Caki2 (cell line): ENCODE data around the gene SLC4A4. TPM values are rescaled to one million over a fixed set of nuclear protein-coding genes. Genes with fewer than 3 reads are reported as not detected.
A peak's percentile ranks its signal among the peaks of the same experiment; 100 is the strongest.

Source experiments
- DNase-seq: peaks from one replicate; pipeline ENCODE4 v3.0.0-alpha.2; 2015; ENCODE audit warnings: low read depth
- in situ Hi-C: cut with HindIII; loops from 2 replicates; pipeline ENCODE4 v1.10.0; 2016; ENCODE audit warnings: low sequenced_read_pairs, low pct_unique_long_range_greater_than_20kb, mixed read lengths
- total RNA-seq: library from RNA; depleted of rRNA; stranded (reverse); fragments of >200 nt; shearing (Covaris generic); gene quantifications from 2 replicates; pipeline ENCODE4 v1.2.3, GENCODE V29; 2014; ENCODE audit warnings: low replicate concordance

SLC4A4 gene
- total RNA-seq, 1 experiment from 2014 or later, result 22.1 TPM

DNA sequence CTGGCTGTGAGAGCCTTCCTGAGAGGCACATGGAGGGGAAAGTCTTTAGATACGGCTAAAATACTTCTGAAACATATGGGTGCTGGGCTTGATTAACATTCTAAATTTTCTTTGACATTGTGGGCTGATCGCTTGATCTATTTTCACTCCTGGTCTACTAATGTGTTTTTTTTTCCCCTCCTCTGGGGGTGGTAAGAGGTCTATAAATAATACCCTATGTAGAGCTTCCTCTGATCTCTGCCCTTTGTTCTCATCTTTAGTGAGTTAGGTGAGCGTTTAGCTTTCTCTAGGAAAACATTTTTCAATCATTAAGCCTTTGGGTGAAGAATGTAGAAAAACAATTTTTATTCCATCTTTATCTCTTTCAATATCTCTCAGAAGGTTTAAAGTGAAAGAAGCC is 9.8 kb downstream of the SLC4A4 start:
- no peak for DNase-seq
- in situ Hi-C loops, result no loop called here

DNA sequence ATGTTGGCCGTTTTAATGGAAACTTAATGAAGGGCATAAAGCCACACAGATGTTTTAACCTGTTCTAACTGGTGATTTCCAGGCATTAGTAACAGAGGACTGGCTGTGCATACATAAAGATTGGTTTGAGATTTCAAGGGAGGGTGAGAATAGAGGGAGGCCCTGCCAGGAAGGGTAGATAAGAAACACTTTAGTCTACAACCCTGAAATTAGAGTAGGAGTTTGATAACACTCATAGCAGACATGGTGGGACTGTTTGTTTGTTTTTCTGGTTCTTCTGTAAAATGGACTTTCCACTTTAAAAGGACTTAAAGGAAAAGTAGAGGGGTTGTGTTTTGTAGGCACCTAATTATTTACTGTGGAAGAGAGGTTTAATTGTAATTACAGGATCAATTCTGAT is 16.2 kb downstream of the SLC4A4 start:
- in situ Hi-C loops, result no loop called here
- no peak for DNase-seq

GRCh38 chr4:71355971-71356370 is 17.2 kb downstream of the SLC4A4 start:
- in situ Hi-C loops, result no loop called here
- DNase-seq, result no peak

- DNase-seq, result no peak
- in situ Hi-C loops, result no loop called here
These were observed 18.3 kb downstream of the SLC4A4 start for GRCh38 chr4:71356924-71357663.

GRCh38 chr4:71360844-71361243 is 22.0 kb downstream of the SLC4A4 start:
- no peak for DNase-seq
- in situ Hi-C loops, result no loop called here

GRCh38 chr4:71361476-71361875 is 22.7 kb downstream of the SLC4A4 start:
- in situ Hi-C loops, result no loop called here

DNA sequence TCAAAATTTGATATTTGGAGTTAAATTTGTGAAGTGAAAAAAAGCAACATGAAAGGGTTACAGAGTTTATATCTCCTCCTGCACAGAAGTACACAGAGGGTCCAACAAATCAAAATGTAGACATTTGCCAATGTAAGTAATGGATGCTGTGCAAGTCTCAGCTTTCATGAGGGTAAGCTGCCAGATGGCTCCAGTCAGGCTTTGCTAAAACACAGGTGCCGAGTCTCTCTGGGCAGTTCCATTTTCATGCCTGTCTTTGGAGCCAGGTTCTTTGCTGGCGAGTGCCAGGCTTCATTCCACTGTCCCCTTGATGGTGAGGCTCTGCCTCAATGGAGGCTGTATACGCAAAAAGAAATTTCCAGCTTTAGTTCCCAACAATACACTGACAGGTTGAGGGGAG is 27.9 kb downstream of the SLC4A4 start:
- in situ Hi-C loops, result no loop called here
- no peak for DNase-seq

More at GRCh38 chr4:71361476-71361875, 22.7 kb downstream of the SLC4A4 start:
- no peak for DNase-seq

DNA sequence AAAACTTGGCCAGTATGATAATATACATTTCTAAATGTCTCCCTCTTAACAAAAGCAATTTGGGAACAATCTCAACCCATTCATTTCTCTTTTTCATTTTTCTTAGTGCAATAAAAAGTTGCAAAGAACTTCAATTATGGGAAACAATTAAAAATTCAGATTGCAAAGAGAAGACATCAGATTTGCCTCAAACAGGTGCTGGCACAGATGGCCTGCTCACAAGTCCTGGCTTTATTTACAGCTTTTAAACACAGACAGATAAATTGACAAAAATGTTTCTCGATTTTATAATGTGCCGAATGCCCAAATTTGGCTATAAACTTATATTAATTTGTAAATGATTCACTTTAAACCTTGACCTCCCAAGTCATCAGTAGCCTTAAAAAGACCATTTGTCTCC is 28.7 kb downstream of the SLC4A4 start:
- in situ Hi-C loops, result no loop called here
- no peak for DNase-seq

- no peak for DNase-seq
- in situ Hi-C loops, result no loop called here
These were observed 30.1 kb downstream of the SLC4A4 start for GRCh38 chr4:71368906-71369305.

- in situ Hi-C loops, result no loop called here
- DNase-seq, result no peak
These were observed 30.7 kb downstream of the SLC4A4 start for GRCh38 chr4:71369536-71369935.

DNA sequence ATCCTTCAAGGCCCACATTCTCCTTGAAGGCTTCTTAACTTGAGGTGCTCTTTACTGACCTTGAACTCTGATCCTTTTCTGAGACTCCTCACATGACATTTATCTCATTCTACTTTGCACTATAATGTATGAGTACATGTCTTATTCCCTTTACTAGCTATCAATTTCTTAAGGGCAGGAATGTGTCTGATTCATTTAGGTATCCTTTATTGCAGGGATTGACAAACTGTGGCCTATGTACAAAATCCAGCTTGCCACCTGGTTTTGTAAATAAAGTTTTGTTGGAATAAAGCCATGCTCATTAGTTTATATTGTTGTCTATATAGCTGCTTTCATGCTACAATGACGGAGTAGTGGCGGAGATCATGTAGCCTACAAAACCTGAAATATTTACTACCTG is 36.7 kb downstream of the SLC4A4 start:
- in situ Hi-C loops, result no loop called here
- no peak for DNase-seq

DNA sequence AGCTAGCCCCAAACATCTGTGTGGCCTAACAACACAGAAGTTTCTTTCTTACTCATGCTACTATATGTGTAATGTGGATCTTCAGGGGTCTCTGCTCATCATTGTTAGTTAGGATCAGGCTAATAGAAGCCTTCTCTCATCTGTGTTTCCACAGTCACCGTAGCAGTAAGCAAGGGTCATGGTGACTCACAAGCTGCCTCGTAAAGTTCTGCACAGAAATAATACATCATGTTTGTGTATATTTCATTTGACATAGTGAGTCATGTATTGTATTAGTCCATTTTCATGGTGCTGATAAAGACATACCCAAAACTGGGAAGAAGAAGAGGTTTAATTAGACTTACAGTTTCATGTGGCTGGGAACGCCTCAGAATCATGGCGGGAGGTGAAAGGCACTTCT is 38.7 kb downstream of the SLC4A4 start:
- in situ Hi-C loops, result no loop called here
- DNase-seq, result peak; percentile 64

GRCh38 chr4:71379126-71379525 is 40.3 kb downstream of the SLC4A4 start:
- in situ Hi-C loops, result no loop called here
- DNase-seq, result no peak

- in situ Hi-C loops, result no loop called here
These were observed 42.0 kb downstream of the SLC4A4 start for GRCh38 chr4:71380788-71381187.

DNA sequence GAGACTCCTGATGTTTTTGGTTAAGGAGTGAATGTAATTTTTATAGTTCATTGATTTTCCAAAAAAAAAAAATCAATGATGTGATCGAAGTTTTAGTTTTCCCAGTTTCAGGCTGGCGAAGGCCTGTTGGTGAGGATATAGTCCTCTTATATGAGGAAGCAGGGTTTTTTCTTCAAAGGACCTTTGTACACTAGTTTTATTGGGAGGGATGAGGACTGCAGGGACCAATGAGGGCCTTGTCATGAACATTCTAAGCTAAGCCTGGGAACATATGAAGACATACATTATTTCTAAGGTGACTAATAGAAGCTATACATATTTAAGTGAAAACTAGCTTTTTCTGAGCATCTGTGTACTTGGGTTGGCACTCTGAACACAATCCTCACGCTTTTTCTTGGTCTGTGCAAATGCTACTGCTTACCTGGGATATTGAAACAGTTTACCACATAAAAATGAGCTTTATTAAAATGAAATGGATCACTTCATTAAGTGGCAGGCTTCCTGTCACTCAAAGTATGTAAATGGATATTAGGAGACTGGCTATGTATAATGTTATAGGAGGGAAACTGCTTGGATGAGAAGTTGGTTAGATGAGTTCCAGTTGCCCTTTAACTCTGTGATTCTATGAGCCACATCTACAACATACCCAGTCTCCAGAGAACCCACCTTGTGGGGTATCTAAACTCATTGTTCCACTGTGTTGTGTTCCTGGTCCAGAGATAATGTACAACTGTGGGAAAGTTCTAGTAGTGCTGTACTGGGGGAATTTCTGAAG is 43.5 kb downstream of the SLC4A4 start:
- DNase-seq, result no peak
- in situ Hi-C loops, result no loop called here

More at GRCh38 chr4:71380788-71381187, 42.0 kb downstream of the SLC4A4 start:
- peak; percentile 38 for DNase-seq

DNA sequence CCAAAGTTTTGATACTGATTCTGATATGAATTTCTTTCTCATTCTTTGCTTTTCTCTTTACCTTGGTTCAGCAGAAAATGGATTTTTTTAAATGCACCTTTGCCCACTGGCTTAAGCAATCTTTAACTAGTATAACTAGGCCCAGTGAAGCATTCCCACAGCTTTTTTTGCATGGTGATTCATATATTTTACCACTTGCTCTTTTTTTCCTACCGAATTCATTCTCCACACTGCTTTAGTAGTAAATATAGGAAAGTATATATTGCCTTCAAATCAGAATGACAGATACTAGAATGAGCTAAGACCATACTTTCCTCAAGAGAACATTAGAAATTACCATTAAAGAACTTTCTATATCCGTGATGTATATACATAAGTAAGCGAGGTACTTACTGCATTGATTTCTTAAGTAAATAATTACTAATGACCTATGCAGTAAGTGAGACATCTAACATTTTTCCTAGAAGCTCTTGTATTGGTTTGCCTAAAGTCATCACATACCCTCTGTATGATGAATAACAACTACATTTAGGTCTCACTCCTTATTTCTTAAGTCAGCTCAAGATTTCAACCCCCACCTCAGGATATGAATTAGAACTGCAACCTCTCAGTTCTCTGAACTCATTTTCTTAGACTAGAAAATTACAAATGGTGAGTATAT is 44.2 kb downstream of the SLC4A4 start:
- in situ Hi-C loops, result no loop called here
- peak; percentile 61 for DNase-seq

- no peak for DNase-seq
- in situ Hi-C loops, result no loop called here
These were observed 45.2 kb downstream of the SLC4A4 start for GRCh38 chr4:71383984-71384383.

DNA sequence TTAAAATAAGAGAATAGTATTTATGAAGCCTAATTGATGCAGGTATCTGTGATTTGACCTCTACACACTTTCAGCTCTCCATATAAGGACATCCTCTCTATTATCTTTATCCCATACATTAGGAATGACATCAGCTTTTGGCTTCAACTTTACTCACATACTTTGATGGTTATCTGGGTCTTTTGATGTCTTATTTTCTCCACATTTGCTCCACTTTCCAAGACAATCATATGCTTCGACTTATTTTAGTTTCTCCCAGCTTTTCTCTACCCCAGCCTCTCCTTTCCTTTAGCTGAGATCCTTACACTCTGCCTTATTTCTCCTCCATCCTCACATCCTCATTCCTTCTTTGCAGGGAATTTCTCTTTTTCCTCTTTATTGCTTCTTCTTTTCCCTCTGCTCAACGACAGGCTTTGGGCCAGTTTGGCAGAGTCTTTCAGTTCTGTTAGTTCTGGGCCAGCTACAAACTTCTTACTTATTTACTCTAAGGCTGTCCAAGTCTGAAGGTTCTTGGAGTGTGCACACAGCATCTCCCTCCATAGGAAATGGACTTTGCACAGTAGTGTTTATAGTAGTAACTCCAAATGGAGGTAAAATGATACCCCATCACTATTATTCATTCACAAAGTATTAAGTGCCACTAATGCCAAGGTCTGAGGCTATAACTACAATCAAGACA is 50.5 kb downstream of the SLC4A4 start:
- no peak for DNase-seq
- in situ Hi-C loops, result no loop called here

DNA sequence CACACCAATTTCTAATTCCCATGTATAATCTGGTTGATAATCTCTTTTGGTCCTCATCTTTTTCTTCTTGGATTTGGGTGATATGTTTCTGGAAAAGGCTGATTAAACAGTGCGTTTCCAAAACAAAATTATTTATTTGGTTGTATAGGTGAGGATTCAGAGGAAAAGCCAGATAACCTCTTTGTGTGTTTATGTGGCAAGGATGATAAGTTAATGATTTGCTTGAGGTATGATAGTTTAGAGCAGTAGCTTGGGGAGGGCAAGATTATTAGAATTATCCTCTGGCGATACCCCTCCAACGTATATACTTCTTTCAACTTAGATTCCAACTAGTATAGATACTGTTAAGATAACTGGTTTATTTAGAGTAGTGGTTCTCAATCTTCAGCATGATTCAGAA is 53.3 kb downstream of the SLC4A4 start:
- in situ Hi-C loops, result no loop called here
- DNase-seq, result no peak
